Gastrocnemius medialis (tissue), 4 donors: ENCODE results near the gene OR11A1.

Experiments
- POLR2A ChIP-seq, 2 donors: fragments of 450-650 bp; IDR thresholded peaks; one replicate each; pipeline ENCODE4 v1.6.1; 2017; ENCODE audit warnings: antibody characterized with exemption in 2 of 2, mild to moderate bottlenecking in 2 of 2, moderate library complexity in 2 of 2
- TF ChIP-seq, protein P1 (sequence below), 5 experiments: fragments of 450-650 bp in 3 of 5; fragments of 200-600 bp in 2 of 5; sonication (generic) in 2 of 5; IDR thresholded peaks in 4 of 5; conservative IDR thresholded peaks in 1 of 5; 1 replicate in 4 of 5; 2 replicates in 1 of 5; pipeline ENCODE4 v1.5.1; 2016 to 2019; ENCODE audit warnings: antibody characterized with exemption in 5 of 5, mild to moderate bottlenecking in 3 of 5, moderate library complexity in 3 of 5

DNA sequence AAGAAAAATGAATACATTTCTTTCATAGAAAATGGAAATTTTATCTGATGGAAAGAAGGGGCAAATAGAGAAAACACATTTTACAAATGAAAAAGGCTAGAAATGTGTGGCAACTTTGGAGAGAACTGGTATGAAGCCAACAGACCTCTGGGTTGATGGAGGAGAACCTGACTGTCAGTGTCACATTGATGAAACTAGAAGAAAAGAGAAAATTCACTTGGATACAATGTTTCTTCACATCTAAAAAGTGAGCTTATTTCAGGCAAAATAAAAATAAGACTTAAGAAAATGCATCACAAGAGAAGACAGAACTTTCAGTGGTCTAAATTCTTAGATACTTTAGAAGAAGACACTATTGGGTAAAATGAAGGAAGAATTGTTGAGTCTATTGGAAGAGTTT is 61.5 kb downstream of the OR11A1 start, which contains the start of gene OR12D2:
- TF ChIP-seq, protein P1, sequence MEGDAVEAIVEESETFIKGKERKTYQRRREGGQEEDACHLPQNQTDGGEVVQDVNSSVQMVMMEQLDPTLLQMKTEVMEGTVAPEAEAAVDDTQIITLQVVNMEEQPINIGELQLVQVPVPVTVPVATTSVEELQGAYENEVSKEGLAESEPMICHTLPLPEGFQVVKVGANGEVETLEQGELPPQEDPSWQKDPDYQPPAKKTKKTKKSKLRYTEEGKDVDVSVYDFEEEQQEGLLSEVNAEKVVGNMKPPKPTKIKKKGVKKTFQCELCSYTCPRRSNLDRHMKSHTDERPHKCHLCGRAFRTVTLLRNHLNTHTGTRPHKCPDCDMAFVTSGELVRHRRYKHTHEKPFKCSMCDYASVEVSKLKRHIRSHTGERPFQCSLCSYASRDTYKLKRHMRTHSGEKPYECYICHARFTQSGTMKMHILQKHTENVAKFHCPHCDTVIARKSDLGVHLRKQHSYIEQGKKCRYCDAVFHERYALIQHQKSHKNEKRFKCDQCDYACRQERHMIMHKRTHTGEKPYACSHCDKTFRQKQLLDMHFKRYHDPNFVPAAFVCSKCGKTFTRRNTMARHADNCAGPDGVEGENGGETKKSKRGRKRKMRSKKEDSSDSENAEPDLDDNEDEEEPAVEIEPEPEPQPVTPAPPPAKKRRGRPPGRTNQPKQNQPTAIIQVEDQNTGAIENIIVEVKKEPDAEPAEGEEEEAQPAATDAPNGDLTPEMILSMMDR (IDR thresholded peaks at IDR 0.05 in 4 of 5, conservative IDR thresholded peaks at IDR 0.05 in 1 of 5) = no peak
- TF ChIP-seq POLR2A (IDR thresholded peaks at IDR 0.05) = no peak
